Measurements from ENCODE around the gene HOXA4. TPM values are rescaled to one million over a fixed set of nuclear protein-coding genes. Genes with fewer than 3 reads are reported as not detected.

Gene HOXA4
- total and polyA plus RNA-seq, 2 donors (not counting 1 experiment from before 2014, with no cell fraction given) = 0.33 to 3.6 TPM

- Histone ChIP-seq H3K4me2 (ENCODE audit: extremely low read depth, insufficient read depth, low read length) (no peak overlapping the region), H3K79me2 (ENCODE audit: control insufficient read depth, insufficient read depth, low read length) (no peaks in the 10 kb centered on the region), H2AFZ (ENCODE audit: low read length) (no peak overlapping the region), H4K20me1 (ENCODE audit: control insufficient read depth, extremely low read depth, insufficient read depth, low read length) (no peaks in the 10 kb centered on the region), H3K4me1 (ENCODE audit: control insufficient read depth, extremely low read depth, insufficient read depth, low read length) (no peaks in the 10 kb centered on the region), H3K4me3 (replicated peaks in 1 of 4; ENCODE audit: control extremely low read depth in 1 of 4, insufficient read depth in 1 of 4, low read depth in 3 of 4, low read length in 4 of 4) (no peak overlapping the region), H3K9me3 (ENCODE audit: control insufficient read depth, insufficient read depth, low read depth, low read length) (no peaks in the 10 kb centered on the region), H3K9ac (ENCODE audit: insufficient read depth, low read length) (no peak overlapping the region), H3K27ac (ENCODE audit: insufficient read depth, low read length) (no peak overlapping the region), H3K27me3 (ENCODE audit: control insufficient read depth, insufficient read depth, low read length) (no peaks in the 10 kb centered on the region), H3K36me3 (ENCODE audit: control insufficient read depth, insufficient read depth, low read length) (no peaks in the 10 kb centered on the region)
- TF ChIP-seq CTCF (conservative IDR thresholded peaks at IDR 0.05 in 1 of 2, IDR thresholded peaks at IDR 0.05 in 1 of 2; ENCODE audit: low read depth in 1 of 2, low read length in 2 of 2) = no peak
- no peak for TF ChIP-seq EZH2 (IDR thresholded peaks at IDR 0.05; ENCODE audit: low read length, missing control alignments)
- DNase-seq (ENCODE audit: low read depth in 2 of 2) = no peak
Observed at GRCh38 chr7:27079234-27079975, 51.2 kb downstream of the HOXA4 start.

- no peak for DNase-seq (ENCODE audit: low read depth in 2 of 2)
- Histone ChIP-seq H3K36me3 (ENCODE audit: control insufficient read depth, insufficient read depth, low read length) (no peaks in the 10 kb centered on the region), H4K20me1 (ENCODE audit: control insufficient read depth, extremely low read depth, insufficient read depth, low read length) (no peaks in the 10 kb centered on the region)
Observed at GRCh38 chr7:27078616-27079233, 51.8 kb downstream of the HOXA4 start.

More at GRCh38 chr7:27078616-27079233, 51.8 kb downstream of the HOXA4 start:
- H3K4me3 ChIP-seq (replicated peaks in 1 of 4; ENCODE audit: control extremely low read depth in 1 of 4, insufficient read depth in 1 of 4, low read depth in 3 of 4, low read length in 4 of 4) = no peak overlapping the region
- no peak overlapping the region for H2AFZ ChIP-seq (ENCODE audit: low read length)
- no peak overlapping the region for H3K9ac ChIP-seq (ENCODE audit: insufficient read depth, low read length)
- no peaks in the 10 kb centered on the region for H3K4me1 ChIP-seq (ENCODE audit: control insufficient read depth, extremely low read depth, insufficient read depth, low read length)
- H3K9me3 ChIP-seq (ENCODE audit: control insufficient read depth, insufficient read depth, low read depth, low read length) = no peaks in the 10 kb centered on the region
- H3K27ac ChIP-seq (ENCODE audit: insufficient read depth, low read length) = no peak overlapping the region
- no peaks in the 10 kb centered on the region for H3K79me2 ChIP-seq (ENCODE audit: control insufficient read depth, insufficient read depth, low read length)
- TF ChIP-seq CTCF (conservative IDR thresholded peaks at IDR 0.05 in 1 of 2, IDR thresholded peaks at IDR 0.05 in 1 of 2; ENCODE audit: low read depth in 1 of 2, low read length in 2 of 2) (no peak), EZH2 (IDR thresholded peaks at IDR 0.05; ENCODE audit: low read length, missing control alignments) (no peak)
- no peak overlapping the region for H3K4me2 ChIP-seq (ENCODE audit: extremely low read depth, insufficient read depth, low read length)
- no peaks in the 10 kb centered on the region for H3K27me3 ChIP-seq (ENCODE audit: control insufficient read depth, insufficient read depth, low read length)

Other genes with a start within 250 kb of the HOXA4 start
- gene HOXA1, start 34.8 kb downstream of the HOXA4 start, total RNA-seq = 0.50 and 0.51 TPM in 2 replicates
- gene HOXA1, start 34.8 kb downstream of the HOXA4 start, polyA plus RNA-seq = 0.58 and 0.83 TPM in 2 replicates
- gene HOXA2, start 28.1 kb downstream of the HOXA4 start, total RNA-seq = 1.0 and 1.3 TPM in 2 replicates
- 2.3 and 2.6 TPM in 2 replicates for gene HOXA2, start 28.1 kb downstream of the HOXA4 start, polyA plus RNA-seq
- 18.3 and 22.1 TPM in 2 replicates for gene HOXA5, start 12.9 kb upstream of the HOXA4 start, total RNA-seq
- 16.6 and 35.6 TPM in 2 replicates for gene HOXA5, start 12.9 kb upstream of the HOXA4 start, polyA plus RNA-seq
- gene HOXA6, start 17.0 kb upstream of the HOXA4 start, total RNA-seq = 3.6 and 4.4 TPM in 2 replicates
- 0.70 and 1.2 TPM in 2 replicates for gene HOXA6, start 17.0 kb upstream of the HOXA4 start, polyA plus RNA-seq
- gene HOXA3, start 21.8 kb upstream of the HOXA4 start, total RNA-seq = 1.5 TPM in 2 replicates
- gene HOXA3, start 21.8 kb upstream of the HOXA4 start, polyA plus RNA-seq = 0.44 and 0.68 TPM in 2 replicates
- gene HOXA7, start 25.9 kb upstream of the HOXA4 start, total RNA-seq = 1.0 and 1.2 TPM in 2 replicates
- gene HOXA7, start 25.9 kb upstream of the HOXA4 start, polyA plus RNA-seq = 5.3 and 5.9 TPM in 2 replicates
- gene HOXA9, start 34.8 kb upstream of the HOXA4 start, total RNA-seq = under 0.01 TPM in 1 of 2 replicates, not detected in the other
- gene HOXA9, start 34.8 kb upstream of the HOXA4 start, polyA plus RNA-seq = 0.08 and 0.11 TPM in 2 replicates
- gene HOXA10, start 43.6 kb upstream of the HOXA4 start, total RNA-seq = under 0.01 and 0.17 TPM in 2 replicates
- gene HOXA10, start 43.6 kb upstream of the HOXA4 start, polyA plus RNA-seq = 0.25 and 1.00 TPM in 2 replicates
- gene HOXA11, start 54.5 kb upstream of the HOXA4 start, total RNA-seq = not detected in 2 replicates
- 0.03 and 0.18 TPM in 2 replicates for gene HOXA11, start 54.5 kb upstream of the HOXA4 start, polyA plus RNA-seq
- gene HOXA13, start 69.3 kb upstream of the HOXA4 start, total RNA-seq = not detected in 2 replicates
- not detected in 2 replicates for gene HOXA13, start 69.3 kb upstream of the HOXA4 start, polyA plus RNA-seq
- gene EVX1, start 112.0 kb upstream of the HOXA4 start, total RNA-seq = not detected in 2 replicates
- gene EVX1, start 112.0 kb upstream of the HOXA4 start, polyA plus RNA-seq = not detected in 2 replicates

Measured in fibroblast of lung (primary cell).